ENCODE results near the gene LYRM4. TPM values are rescaled to one million over a fixed set of nuclear protein-coding genes. Genes with fewer than 3 reads are reported as not detected.
A peak's percentile ranks its signal among the peaks of the same experiment; 100 is the strongest.

Gene LYRM4
- polyA plus RNA-seq, 2 of the 4 experiments (the other 2 are of a cell fraction), result 25.6 to 43.3 TPM

DNA sequence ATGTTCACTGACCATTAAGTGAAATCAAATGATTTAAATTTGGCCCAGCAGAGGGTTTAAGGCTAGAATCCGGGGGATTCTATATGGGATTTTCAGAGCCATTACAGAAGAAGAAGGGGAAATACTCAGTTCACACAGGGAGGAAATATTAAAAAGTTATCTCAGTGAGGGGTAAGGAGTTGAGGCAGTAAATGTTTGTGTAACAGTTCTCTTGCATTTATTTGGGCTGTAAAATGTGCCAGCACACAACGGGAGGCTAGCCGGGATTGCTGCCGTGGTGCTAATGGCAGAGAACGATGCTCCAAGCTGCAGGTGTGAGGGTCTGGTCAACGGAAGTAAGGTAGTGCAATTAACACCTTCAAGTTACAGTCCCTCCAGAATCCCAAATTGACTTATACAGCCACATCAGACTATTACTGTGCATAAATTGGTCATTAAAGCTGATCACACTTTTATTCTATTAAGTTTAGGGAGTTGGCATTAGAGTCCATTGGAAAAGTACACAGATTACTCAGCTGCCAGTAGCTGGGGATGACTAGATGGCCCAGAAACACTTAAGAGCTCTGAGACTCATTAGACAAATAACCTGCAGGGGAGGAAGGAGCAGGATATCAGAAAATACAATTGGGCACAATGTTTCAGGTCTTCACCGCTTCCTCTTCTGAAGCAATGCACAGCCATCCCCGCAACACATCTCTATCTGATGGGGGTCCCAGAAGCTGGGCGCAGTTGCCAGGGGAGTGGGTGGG, 144.3 kb downstream of the LYRM4 start:
- FAIRE-seq (no peak), DNase-seq (ENCODE audit: low read depth in 1 of 2, low spot score in 1 of 2) (no peak), ATAC-seq (no peak)
- Histone ChIP-seq H3K4me2 (no peak overlapping the region), H3K4me1 (peaks cover 30% of the 10 kb centered on the region; the same call in 2 of the 3 replicates), H3K27ac (no peak overlapping the region; a peak in 1 of 6 replicates), H3K9me3 (no peaks in the 10 kb centered on the region), H3K4me3 (no peak overlapping the region)
- POLR2A ChIA-PET, result no interaction called here
- CTCF ChIA-PET, result interaction anchor here (1.3 kb wide), 1 partner anchor 27 kb away, joined by 4 read pairs; no protein-coding TSS in a partner anchor
- TF ChIP-seq HEYL (CRISPR knock-in tag; IDR thresholded peaks at IDR 0.05), result no peak
- no peak for TF ChIP-seq JUN (IDR thresholded peaks at IDR 0.05)
- no peak for TF ChIP-seq CHD2 (IDR thresholded peaks at IDR 0.05; ENCODE audit: low read length, partially characterized antibody)
- 85% methylated on average over 9 of the region's 9 CpGs for WGBS (ENCODE audit: missing lambda C conversion rate)

DNA sequence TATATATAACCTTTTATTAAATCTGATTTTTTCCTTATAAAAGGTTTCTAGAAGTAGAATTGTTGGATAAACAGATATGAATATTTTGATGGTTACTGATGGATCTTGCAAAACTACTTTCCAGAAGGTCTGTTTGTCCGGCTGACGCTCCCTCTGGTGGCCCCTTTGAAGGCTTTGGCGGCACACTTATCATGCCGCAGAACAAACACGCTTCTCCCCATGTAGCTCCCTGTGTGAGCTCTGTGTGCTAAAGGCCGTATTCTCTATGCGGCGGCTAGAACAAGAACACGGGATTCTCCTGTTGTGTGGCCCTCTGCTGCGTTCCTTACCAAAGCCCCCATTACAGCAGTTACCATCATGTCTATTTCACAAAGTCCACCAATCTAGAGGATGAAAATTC, 145.6 kb downstream of the LYRM4 start:
- DNase-seq (ENCODE audit: low read depth in 1 of 2, low spot score in 1 of 2), result peak; percentile 33 to 59
- TF ChIP-seq, protein P1, sequence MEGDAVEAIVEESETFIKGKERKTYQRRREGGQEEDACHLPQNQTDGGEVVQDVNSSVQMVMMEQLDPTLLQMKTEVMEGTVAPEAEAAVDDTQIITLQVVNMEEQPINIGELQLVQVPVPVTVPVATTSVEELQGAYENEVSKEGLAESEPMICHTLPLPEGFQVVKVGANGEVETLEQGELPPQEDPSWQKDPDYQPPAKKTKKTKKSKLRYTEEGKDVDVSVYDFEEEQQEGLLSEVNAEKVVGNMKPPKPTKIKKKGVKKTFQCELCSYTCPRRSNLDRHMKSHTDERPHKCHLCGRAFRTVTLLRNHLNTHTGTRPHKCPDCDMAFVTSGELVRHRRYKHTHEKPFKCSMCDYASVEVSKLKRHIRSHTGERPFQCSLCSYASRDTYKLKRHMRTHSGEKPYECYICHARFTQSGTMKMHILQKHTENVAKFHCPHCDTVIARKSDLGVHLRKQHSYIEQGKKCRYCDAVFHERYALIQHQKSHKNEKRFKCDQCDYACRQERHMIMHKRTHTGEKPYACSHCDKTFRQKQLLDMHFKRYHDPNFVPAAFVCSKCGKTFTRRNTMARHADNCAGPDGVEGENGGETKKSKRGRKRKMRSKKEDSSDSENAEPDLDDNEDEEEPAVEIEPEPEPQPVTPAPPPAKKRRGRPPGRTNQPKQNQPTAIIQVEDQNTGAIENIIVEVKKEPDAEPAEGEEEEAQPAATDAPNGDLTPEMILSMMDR (IDR thresholded peaks at IDR 0.05), result peak; percentile 39
- TF ChIP-seq SMC3 (IDR thresholded peaks at IDR 0.05) (peak; percentile 46; the same call in 2 of the 3 replicates), RAD21 (conservative IDR thresholded peaks at IDR 0.05 in 1 of 2, IDR thresholded peaks at IDR 0.05 in 1 of 2) (peak; percentile 26 to 30; a peak in 2 of 5 replicates)
- TF ChIP-seq, protein P2, sequence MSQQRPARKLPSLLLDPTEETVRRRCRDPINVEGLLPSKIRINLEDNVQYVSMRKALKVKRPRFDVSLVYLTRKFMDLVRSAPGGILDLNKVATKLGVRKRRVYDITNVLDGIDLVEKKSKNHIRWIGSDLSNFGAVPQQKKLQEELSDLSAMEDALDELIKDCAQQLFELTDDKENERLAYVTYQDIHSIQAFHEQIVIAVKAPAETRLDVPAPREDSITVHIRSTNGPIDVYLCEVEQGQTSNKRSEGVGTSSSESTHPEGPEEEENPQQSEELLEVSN (IDR thresholded peaks at IDR 0.05; ENCODE audit: borderline replicate concordance, low read depth), result no peak
- Histone ChIP-seq H3K4me2 (peak overlapping the region; percentile 26; the same call in 1 of the 3 replicates), H3K27ac (no peak overlapping the region; a peak in 2 of 6 replicates), H3K4me1 (peaks cover 30% of the 10 kb centered on the region; the same call in 2 of the 3 replicates), H3K9me3 (no peaks in the 10 kb centered on the region), H3K4me3 (no peak overlapping the region)
- peak; percentile 76 to 82; a peak in 5 of 6 replicates for ATAC-seq
- FAIRE-seq, result no peak
- 60% methylated on average over 10 of the region's 10 CpGs for WGBS (ENCODE audit: missing lambda C conversion rate)
- ChIA-PET CTCF (interaction anchor here (0.8 to 1.5 kb wide), 4 partner anchors 33 to 108 kb away, joined by 3 to 7 read pairs (median 4); no protein-coding TSS in a partner anchor), POLR2A (interaction anchor here (0.5 kb wide), 1 partner anchor 30 kb away, joined by 9 read pairs; no protein-coding TSS in a partner anchor)

DNA sequence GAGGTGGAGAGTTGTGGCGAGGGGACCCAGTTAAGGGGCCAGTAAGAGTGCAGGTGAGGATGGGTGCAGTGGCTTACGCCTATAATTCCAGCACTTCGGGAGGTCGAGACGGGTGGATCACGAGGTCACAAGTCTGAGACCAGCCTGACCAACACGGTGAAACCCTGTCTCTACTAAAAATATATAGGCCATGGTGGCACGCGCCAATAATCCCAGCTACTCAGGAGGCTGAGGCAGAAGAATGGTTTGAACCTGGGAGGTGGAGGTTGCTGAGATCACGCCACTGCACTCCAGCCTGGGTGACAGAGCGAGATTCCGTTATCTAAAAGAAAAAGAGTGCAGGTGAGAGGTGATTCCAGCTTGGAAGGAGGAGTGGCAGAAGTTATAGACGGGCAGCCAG, 147.7 kb downstream of the LYRM4 start:
- no peaks in the 10 kb centered on the region for H3K9me3 ChIP-seq
- H3K4me2 ChIP-seq, result peak overlapping the region; percentile 28; the same call in 1 of the 3 replicates
- H3K4me1 ChIP-seq, result peaks cover 22% of the 10 kb centered on the region; the same call in 2 of the 3 replicates
- TF ChIP-seq JUNB (IDR thresholded peaks at IDR 0.05), result no peak
- no peak for TF ChIP-seq FOXS1 (CRISPR knock-in tag; IDR thresholded peaks at IDR 0.05)
- TF ChIP-seq ESRRA (IDR thresholded peaks at IDR 0.05; ENCODE audit: borderline replicate concordance, low read length), result no peak
- no peak for TF ChIP-seq NPAS2 (CRISPR knock-in tag; IDR thresholded peaks at IDR 0.05; ENCODE audit: borderline replicate concordance)
- no peak for TF ChIP-seq FOSL2 (IDR thresholded peaks at IDR 0.05)
- no peak for TF ChIP-seq FOSL2 (CRISPR knock-in tag; IDR thresholded peaks at IDR 0.05)
- TF ChIP-seq PHF8 (IDR thresholded peaks at IDR 0.05; ENCODE audit: borderline replicate concordance, low read depth), result no peak
- no peak for TF ChIP-seq RFX5 (IDR thresholded peaks at IDR 0.05)
- TF ChIP-seq HDAC2 (IDR thresholded peaks at IDR 0.05), result no peak
- no peak for TF ChIP-seq JUN (IDR thresholded peaks at IDR 0.05)
- TF ChIP-seq, protein P3, sequence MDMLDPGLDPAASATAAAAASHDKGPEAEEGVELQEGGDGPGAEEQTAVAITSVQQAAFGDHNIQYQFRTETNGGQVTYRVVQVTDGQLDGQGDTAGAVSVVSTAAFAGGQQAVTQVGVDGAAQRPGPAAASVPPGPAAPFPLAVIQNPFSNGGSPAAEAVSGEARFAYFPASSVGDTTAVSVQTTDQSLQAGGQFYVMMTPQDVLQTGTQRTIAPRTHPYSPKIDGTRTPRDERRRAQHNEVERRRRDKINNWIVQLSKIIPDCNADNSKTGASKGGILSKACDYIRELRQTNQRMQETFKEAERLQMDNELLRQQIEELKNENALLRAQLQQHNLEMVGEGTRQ (IDR thresholded peaks at IDR 0.05), result no peak
- TF ChIP-seq ZC3H11A (IDR thresholded peaks at IDR 0.05), result no peak
- TF ChIP-seq, protein P4, sequence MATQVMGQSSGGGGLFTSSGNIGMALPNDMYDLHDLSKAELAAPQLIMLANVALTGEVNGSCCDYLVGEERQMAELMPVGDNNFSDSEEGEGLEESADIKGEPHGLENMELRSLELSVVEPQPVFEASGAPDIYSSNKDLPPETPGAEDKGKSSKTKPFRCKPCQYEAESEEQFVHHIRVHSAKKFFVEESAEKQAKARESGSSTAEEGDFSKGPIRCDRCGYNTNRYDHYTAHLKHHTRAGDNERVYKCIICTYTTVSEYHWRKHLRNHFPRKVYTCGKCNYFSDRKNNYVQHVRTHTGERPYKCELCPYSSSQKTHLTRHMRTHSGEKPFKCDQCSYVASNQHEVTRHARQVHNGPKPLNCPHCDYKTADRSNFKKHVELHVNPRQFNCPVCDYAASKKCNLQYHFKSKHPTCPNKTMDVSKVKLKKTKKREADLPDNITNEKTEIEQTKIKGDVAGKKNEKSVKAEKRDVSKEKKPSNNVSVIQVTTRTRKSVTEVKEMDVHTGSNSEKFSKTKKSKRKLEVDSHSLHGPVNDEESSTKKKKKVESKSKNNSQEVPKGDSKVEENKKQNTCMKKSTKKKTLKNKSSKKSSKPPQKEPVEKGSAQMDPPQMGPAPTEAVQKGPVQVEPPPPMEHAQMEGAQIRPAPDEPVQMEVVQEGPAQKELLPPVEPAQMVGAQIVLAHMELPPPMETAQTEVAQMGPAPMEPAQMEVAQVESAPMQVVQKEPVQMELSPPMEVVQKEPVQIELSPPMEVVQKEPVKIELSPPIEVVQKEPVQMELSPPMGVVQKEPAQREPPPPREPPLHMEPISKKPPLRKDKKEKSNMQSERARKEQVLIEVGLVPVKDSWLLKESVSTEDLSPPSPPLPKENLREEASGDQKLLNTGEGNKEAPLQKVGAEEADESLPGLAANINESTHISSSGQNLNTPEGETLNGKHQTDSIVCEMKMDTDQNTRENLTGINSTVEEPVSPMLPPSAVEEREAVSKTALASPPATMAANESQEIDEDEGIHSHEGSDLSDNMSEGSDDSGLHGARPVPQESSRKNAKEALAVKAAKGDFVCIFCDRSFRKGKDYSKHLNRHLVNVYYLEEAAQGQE (IDR thresholded peaks at IDR 0.05), result no peak
- no peak for TF ChIP-seq FOSB (CRISPR knock-in tag; IDR thresholded peaks at IDR 0.05)
- no peak for TF ChIP-seq CBX2 (IDR thresholded peaks at IDR 0.05; ENCODE audit: borderline replicate concordance, low read depth)
- TF ChIP-seq EHF (CRISPR knock-in tag; IDR thresholded peaks at IDR 0.05), result no peak
- TF ChIP-seq, protein P5, sequence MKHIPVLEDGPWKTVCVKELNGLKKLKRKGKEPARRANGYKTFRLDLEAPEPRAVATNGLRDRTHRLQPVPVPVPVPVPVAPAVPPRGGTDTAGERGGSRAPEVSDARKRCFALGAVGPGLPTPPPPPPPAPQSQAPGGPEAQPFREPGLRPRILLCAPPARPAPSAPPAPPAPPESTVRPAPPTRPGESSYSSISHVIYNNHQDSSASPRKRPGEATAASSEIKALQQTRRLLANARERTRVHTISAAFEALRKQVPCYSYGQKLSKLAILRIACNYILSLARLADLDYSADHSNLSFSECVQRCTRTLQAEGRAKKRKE (CRISPR knock-in tag; IDR thresholded peaks at IDR 0.05; ENCODE audit: low read depth), result no peak
- 93% methylated on average over 13 of the region's 13 CpGs for WGBS (ENCODE audit: missing lambda C conversion rate)
- CTCF ChIA-PET, result interaction anchor here (1.7 kb wide), 1 partner anchor 31 kb away, joined by 4 read pairs; no protein-coding TSS in a partner anchor
- H3K4me3 ChIP-seq, result no peak overlapping the region
- no peak for FAIRE-seq
- DNase-seq (ENCODE audit: low read depth in 1 of 2, low spot score in 1 of 2), result no peak
- ATAC-seq, result no peak
- H3K27ac ChIP-seq, result peak overlapping the region; percentile 49 to 52; a peak in 4 of 6 replicates
- POLR2A ChIA-PET, result no interaction called here

Data from A549 (cell line).